Loucy (cell line): ENCODE results near the gene ZNF562.
"Not testable (repeated sequence)": the region's sequence is repeated elsewhere in the genome, so short reads cannot be mapped to it uniquely, and the experiment has no call there.

ENCODE experiments used
- EZH2phosphoT487 ChIP-seq: fragments of 200-600 bp; IDR thresholded peaks from 2 replicates; pipeline ENCODE4 v1.6.1; 2018; ENCODE audit warnings: antibody characterized with exemption, mild to moderate bottlenecking, moderate library complexity, borderline replicate concordance
- TF ChIP-seq, protein P1 (sequence below): fragments of 200-600 bp; sonication (generic); conservative IDR thresholded peaks from 2 replicates; pipeline ENCODE4 v1.5.1; 2014; ENCODE audit warnings: mild to moderate bottlenecking, antibody characterized with exemption, low read length

GRCh38 chr19:9675358-9675901 lies 530 bp upstream of the ZNF562 start:
- TF ChIP-seq, protein P1, sequence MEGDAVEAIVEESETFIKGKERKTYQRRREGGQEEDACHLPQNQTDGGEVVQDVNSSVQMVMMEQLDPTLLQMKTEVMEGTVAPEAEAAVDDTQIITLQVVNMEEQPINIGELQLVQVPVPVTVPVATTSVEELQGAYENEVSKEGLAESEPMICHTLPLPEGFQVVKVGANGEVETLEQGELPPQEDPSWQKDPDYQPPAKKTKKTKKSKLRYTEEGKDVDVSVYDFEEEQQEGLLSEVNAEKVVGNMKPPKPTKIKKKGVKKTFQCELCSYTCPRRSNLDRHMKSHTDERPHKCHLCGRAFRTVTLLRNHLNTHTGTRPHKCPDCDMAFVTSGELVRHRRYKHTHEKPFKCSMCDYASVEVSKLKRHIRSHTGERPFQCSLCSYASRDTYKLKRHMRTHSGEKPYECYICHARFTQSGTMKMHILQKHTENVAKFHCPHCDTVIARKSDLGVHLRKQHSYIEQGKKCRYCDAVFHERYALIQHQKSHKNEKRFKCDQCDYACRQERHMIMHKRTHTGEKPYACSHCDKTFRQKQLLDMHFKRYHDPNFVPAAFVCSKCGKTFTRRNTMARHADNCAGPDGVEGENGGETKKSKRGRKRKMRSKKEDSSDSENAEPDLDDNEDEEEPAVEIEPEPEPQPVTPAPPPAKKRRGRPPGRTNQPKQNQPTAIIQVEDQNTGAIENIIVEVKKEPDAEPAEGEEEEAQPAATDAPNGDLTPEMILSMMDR = not testable (repeated sequence)
- TF ChIP-seq EZH2phosphoT487 = not testable (repeated sequence)
